ENCODE measurements around the gene PRKD1.

The PRKD1 gene

GRCh38 chr14:29836395-29836794 lies 91.3 kb downstream of the PRKD1 start:
- no peak for DNase-seq (ENCODE audit: low spot score)

- DNase-seq (ENCODE audit: low spot score): no peak
These were observed 95.6 kb downstream of the PRKD1 start for GRCh38 chr14:29832042-29832441.

- no peak for DNase-seq (ENCODE audit: low spot score)
These were observed 97.8 kb downstream of the PRKD1 start for GRCh38 chr14:29829851-29830250.

- DNase-seq (ENCODE audit: low spot score): no peak
These were observed 103.8 kb downstream of the PRKD1 start for GRCh38 chr14:29823816-29824215.

- no peak for DNase-seq (ENCODE audit: low spot score)
These were observed 105.3 kb downstream of the PRKD1 start for GRCh38 chr14:29822430-29822709.

GRCh38 chr14:29821661-29822429 lies 105.8 kb downstream of the PRKD1 start:
- no peak for DNase-seq (ENCODE audit: low spot score)

GRCh38 chr14:29821242-29821641 lies 106.4 kb downstream of the PRKD1 start:
- no peak for DNase-seq (ENCODE audit: low spot score)

GRCh38 chr14:29820785-29821184 lies 106.9 kb downstream of the PRKD1 start:
- no peak for DNase-seq (ENCODE audit: low spot score)

- no peak for DNase-seq (ENCODE audit: low spot score)
These were observed 109.8 kb downstream of the PRKD1 start for GRCh38 chr14:29817767-29818405.

GRCh38 chr14:29815016-29815674 lies 112.5 kb downstream of the PRKD1 start:
- no peak for DNase-seq (ENCODE audit: low spot score)

- DNase-seq (ENCODE audit: low spot score): no peak
These were observed 113.3 kb downstream of the PRKD1 start for GRCh38 chr14:29814156-29815015.

- DNase-seq (ENCODE audit: low spot score): no peak
These were observed 117.0 kb downstream of the PRKD1 start for GRCh38 chr14:29810682-29811081.

- no peak for DNase-seq (ENCODE audit: low spot score)
These were observed 117.6 kb downstream of the PRKD1 start for GRCh38 chr14:29810064-29810463.

- DNase-seq (ENCODE audit: low spot score): no peak
These were observed 121.5 kb downstream of the PRKD1 start for GRCh38 chr14:29806124-29806517.

GRCh38 chr14:29805415-29806123 lies 122.1 kb downstream of the PRKD1 start:
- DNase-seq (ENCODE audit: low spot score): peak; percentile 17

GRCh38 chr14:29804481-29805266 lies 123.0 kb downstream of the PRKD1 start:
- DNase-seq (ENCODE audit: low spot score): no peak

GRCh38 chr14:29803045-29803444 lies 124.6 kb downstream of the PRKD1 start:
- no peak for DNase-seq (ENCODE audit: low spot score)

GRCh38 chr14:29802211-29802610 lies 125.4 kb downstream of the PRKD1 start:
- no peak for DNase-seq (ENCODE audit: low spot score)

GRCh38 chr14:29800961-29801360 lies 126.7 kb downstream of the PRKD1 start:
- no peak for DNase-seq (ENCODE audit: low spot score)

GRCh38 chr14:29799464-29800095 lies 128.1 kb downstream of the PRKD1 start:
- DNase-seq (ENCODE audit: low spot score): no peak

GRCh38 chr14:29798811-29799210 lies 128.8 kb downstream of the PRKD1 start:
- DNase-seq (ENCODE audit: low spot score): no peak

All from hepatic stellate cell (primary cell).